A673 (cell line): ENCODE results near the gene FANCG. TPM values are rescaled to one million over a fixed set of nuclear protein-coding genes. Genes with fewer than 3 reads are reported as not detected.
A peak's percentile ranks its signal among the peaks of the same experiment; 100 is the strongest.

ENCODE experiments used
- BruUV-seq: library from RNA; stranded (reverse); fragments of 400-500 nt; replicated peaks from 2 replicates; lab custom pipeline; 2021; lab: Mats Ljungman, UMichigan
- CTCF ChIA-PET: fragments of 300-600 bp; sonication (Branson Sonifier 250); formaldehyde crosslinking; loops from one replicate; lab custom pipeline; 2022; ENCODE audit warnings: antibody characterized with exemption; lab: Charles Lee
- POLR2A ChIA-PET: fragments of 300-600 bp; sonication (Branson Sonifier 250); formaldehyde crosslinking; loops from one replicate; lab custom pipeline; 2022; ENCODE audit warnings: antibody characterized with exemption; ENCODE audit not compliant: low non-redundant PET; lab: Charles Lee
- DNase-seq: peaks from one replicate; pipeline ENCODE4 v3.0.0-alpha.2; 2015; ENCODE audit warnings: low spot score
- H3K27ac ChIP-seq: fragments of 200-600 bp; sonication (generic); 2 replicates; pipeline ENCODE4 v1.5.1; 2016; ENCODE audit warnings: mixed run types, low read depth, mild to moderate bottlenecking, mixed read lengths, antibody characterized with exemption, low read length; ENCODE audit not compliant: poor library complexity, severe bottlenecking
- H3K27me3 ChIP-seq: fragments of 200-600 bp; sonication (generic); replicated peaks from 2 replicates; pipeline ENCODE4 v1.6.1; 2017; ENCODE audit warnings: mixed run types, low read depth, mild to moderate bottlenecking, mixed read lengths, antibody characterized with exemption, low read length; ENCODE audit not compliant: insufficient read depth, poor library complexity
- H3K36me3 ChIP-seq: fragments of 200-600 bp; sonication (generic); 2 replicates; pipeline ENCODE4 v1.6.1; 2016; ENCODE audit warnings: mixed run types, mild to moderate bottlenecking, mixed read lengths, antibody characterized with exemption, low read length; ENCODE audit not compliant: insufficient read depth, poor library complexity, severe bottlenecking
- H3K4me1 ChIP-seq: fragments of 200-600 bp; sonication (generic); 2 replicates; pipeline ENCODE4 v1.6.1; 2017; ENCODE audit warnings: mixed run types, mild to moderate bottlenecking, mixed read lengths, antibody characterized with exemption, low read length; ENCODE audit not compliant: insufficient read depth, poor library complexity, severe bottlenecking
- H3K4me3 ChIP-seq: fragments of 200-600 bp; sonication (generic); 2 replicates; pipeline ENCODE4 v1.5.1; 2016; ENCODE audit warnings: low read depth, mixed run types, mild to moderate bottlenecking, mixed read lengths, low read length; ENCODE audit not compliant: poor library complexity, severe bottlenecking
- H3K9me3 ChIP-seq: fragments of 200-600 bp; sonication (generic); 2 replicates; pipeline ENCODE4 v1.6.1; 2016; ENCODE audit warnings: mixed run types, low read depth, mild to moderate bottlenecking, mixed read lengths, antibody characterized with exemption, low read length; ENCODE audit not compliant: poor library complexity, severe bottlenecking
- EZH2 ChIP-seq: fragments of 200-600 bp; sonication (generic); IDR thresholded peaks from 2 replicates; pipeline ENCODE4 v1.6.1; 2017; ENCODE audit warnings: borderline replicate concordance, low read depth, mild to moderate bottlenecking, mixed read lengths, antibody characterized with exemption, low read length; ENCODE audit not compliant: poor library complexity, severe bottlenecking
- intact Hi-C: fragments of 100-400 bp; cut with micrococcal nuclease; formaldehyde crosslinking; loops from one replicate; pipeline ENCODE4 v1.10.0; 2022; ENCODE audit not compliant: unreplicated experiment
- total RNA-seq: library from RNA; stranded (reverse); gene quantifications from 2 replicates; pipeline ENCODE4 v1.2.3, GENCODE V29; 2021
- TF ChIP-seq, protein P1 (sequence below): fragments of 300-800, 200-600 bp; sonication (generic); conservative IDR thresholded peaks from 2 replicates; pipeline ENCODE4 v1.5.1; 2017; ENCODE audit warnings: low read depth, mild to moderate bottlenecking, antibody characterized with exemption, low read length, moderate library complexity, mixed read lengths

The FANCG gene
- total RNA-seq, 1 experiment from 2014 or later, result 110 TPM

DNA sequence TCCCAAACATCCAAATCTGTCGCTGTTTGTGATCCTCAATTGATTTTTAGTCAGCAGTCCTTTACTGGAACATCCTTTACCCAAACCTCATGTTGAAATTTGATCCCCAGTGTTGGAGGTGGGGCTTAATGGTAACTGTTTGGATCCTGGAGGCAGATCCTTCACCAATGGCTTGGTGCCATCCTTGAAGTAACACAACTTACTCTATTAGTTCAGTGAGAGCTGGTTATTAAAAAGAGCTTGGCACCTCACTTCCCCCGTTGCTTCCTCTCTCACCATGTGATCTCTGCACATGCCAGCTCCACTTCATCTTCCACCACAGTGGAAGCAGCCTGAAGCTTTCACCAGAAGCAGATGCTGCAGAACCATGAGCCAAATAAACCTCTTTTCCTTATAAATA is 49.9 kb downstream of the FANCG start:
- TF ChIP-seq EZH2, result no peak
- TF ChIP-seq, protein P1, sequence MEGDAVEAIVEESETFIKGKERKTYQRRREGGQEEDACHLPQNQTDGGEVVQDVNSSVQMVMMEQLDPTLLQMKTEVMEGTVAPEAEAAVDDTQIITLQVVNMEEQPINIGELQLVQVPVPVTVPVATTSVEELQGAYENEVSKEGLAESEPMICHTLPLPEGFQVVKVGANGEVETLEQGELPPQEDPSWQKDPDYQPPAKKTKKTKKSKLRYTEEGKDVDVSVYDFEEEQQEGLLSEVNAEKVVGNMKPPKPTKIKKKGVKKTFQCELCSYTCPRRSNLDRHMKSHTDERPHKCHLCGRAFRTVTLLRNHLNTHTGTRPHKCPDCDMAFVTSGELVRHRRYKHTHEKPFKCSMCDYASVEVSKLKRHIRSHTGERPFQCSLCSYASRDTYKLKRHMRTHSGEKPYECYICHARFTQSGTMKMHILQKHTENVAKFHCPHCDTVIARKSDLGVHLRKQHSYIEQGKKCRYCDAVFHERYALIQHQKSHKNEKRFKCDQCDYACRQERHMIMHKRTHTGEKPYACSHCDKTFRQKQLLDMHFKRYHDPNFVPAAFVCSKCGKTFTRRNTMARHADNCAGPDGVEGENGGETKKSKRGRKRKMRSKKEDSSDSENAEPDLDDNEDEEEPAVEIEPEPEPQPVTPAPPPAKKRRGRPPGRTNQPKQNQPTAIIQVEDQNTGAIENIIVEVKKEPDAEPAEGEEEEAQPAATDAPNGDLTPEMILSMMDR, result no peak
- no peaks in the 10 kb centered on the region for H3K4me1 ChIP-seq
- BruUV-seq, result no TSS peak
- no peaks in the 10 kb centered on the region for H3K27me3 ChIP-seq
- ChIA-PET POLR2A (no interaction called here), CTCF (no interaction called here)
- no peak overlapping the region for H3K27ac ChIP-seq
- no peaks in the 10 kb centered on the region for H3K9me3 ChIP-seq
- peak; percentile 43 for DNase-seq
- H3K36me3 ChIP-seq, result no peaks in the 10 kb centered on the region
- intact Hi-C loops, result no loop called here
- no peak overlapping the region for H3K4me3 ChIP-seq

DNA sequence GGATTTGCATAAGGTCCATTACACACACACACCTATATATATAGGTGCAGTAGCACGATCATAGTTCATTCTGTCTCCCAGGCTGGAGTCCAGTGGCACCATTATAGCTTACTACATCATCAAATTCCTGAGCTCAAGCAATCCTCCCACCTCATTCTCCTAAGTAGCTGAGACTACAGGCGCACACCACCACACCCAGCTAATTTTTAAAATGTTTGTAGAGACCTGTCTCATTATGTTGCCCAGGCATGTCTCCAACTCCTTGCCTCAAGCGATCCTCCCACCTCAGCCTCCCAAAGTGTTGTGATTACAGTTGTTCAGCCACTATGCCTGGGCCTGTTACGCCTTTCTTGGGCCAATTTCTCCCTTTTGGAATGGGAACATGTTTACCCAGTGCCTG is 50.5 kb downstream of the FANCG start:
- no peaks in the 10 kb centered on the region for H3K36me3 ChIP-seq
- TF ChIP-seq EZH2, result no peak
- intact Hi-C loops, result no loop called here
- ChIA-PET CTCF (no interaction called here), POLR2A (no interaction called here)
- no peak overlapping the region for H3K4me3 ChIP-seq
- no peaks in the 10 kb centered on the region for H3K9me3 ChIP-seq
- no TSS peak for BruUV-seq
- no peak for DNase-seq
- no peaks in the 10 kb centered on the region for H3K4me1 ChIP-seq
- no peak overlapping the region for H3K27ac ChIP-seq
- H3K27me3 ChIP-seq, result no peaks in the 10 kb centered on the region

DNA sequence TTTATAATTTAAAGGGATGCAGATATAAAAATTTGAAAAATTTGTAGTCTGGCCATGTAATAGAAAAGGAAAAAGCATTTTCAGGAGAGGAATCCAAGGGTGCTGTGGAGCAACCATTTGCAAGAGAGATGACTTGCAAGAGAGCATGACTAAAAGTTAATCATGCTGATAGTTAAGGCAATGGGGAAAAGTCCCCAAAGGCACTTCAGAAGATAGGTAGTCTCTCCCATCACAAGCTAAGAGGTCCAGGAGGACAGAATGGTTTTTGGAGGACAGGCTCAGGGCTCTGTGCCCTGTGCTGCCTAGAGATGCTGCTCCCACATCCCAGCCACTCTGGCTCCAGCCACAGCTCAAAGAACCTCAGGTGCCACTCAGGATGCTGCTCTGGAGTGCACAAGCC is 51.4 kb downstream of the FANCG start:
- no TSS peak for BruUV-seq
- TF ChIP-seq EZH2, result no peak
- TF ChIP-seq, protein P1, result no peak
- ChIA-PET CTCF (no interaction called here), POLR2A (no interaction called here)
- no peak overlapping the region for H3K27ac ChIP-seq
- H3K4me1 ChIP-seq, result no peaks in the 10 kb centered on the region
- H3K36me3 ChIP-seq, result no peaks in the 10 kb centered on the region
- intact Hi-C loops, result no loop called here
- no peaks in the 10 kb centered on the region for H3K9me3 ChIP-seq
- DNase-seq, result no peak
- H3K4me3 ChIP-seq, result no peak overlapping the region
- H3K27me3 ChIP-seq, result no peaks in the 10 kb centered on the region

DNA sequence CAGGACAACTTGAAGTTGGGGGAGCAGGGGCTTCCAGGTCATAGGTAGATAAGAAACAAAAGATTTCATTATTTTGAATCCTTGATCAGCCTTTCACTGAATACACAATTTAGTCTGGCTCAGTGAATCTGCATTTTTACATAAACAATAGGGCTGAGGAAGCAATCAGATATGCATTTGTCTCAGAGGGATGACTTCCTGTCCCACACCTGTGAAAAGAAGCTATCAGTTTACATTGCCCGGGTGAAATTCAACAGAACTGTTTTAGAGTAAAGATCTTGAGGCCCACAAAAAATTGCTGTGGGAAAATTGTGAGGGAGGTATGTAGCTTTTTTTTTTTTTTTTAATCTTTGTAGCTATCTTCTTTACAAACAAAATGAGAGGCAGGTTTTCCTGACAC is 51.9 kb downstream of the FANCG start:
- ChIA-PET CTCF (no interaction called here), POLR2A (no interaction called here)
- no peak for DNase-seq
- Histone ChIP-seq H3K27ac (no peak overlapping the region), H3K36me3 (no peaks in the 10 kb centered on the region), H3K27me3 (no peaks in the 10 kb centered on the region), H3K4me1 (no peaks in the 10 kb centered on the region), H3K9me3 (no peaks in the 10 kb centered on the region), H3K4me3 (no peak overlapping the region)
- TF ChIP-seq EZH2, result no peak
- TF ChIP-seq, protein P1, result no peak
- intact Hi-C loops, result no loop called here
- BruUV-seq, result no TSS peak
